ENCODE measurements around the gene SNRNP25.

GRCh38 chr16:77807-78443 is 24.3 kb downstream of the SNRNP25 start, which contains the start of gene MPG:
- TF ChIP-seq SP1 (IDR thresholded peaks at IDR 0.05) (no peak), NFRKB (IDR thresholded peaks at IDR 0.05) (no peak), HDGF (IDR thresholded peaks at IDR 0.05; ENCODE audit: borderline replicate concordance) (no peak), TARDBP (IDR thresholded peaks at IDR 0.05) (no peak), SUZ12 (IDR thresholded peaks at IDR 0.05) (no peak), BHLHE40 (IDR thresholded peaks at IDR 0.05; ENCODE audit: borderline replicate concordance) (no peak), FOXA1 (IDR thresholded peaks at IDR 0.05) (no peak), ZNF384 (IDR thresholded peaks at IDR 0.05) (no peak)
